Progenitor cell of endocrine pancreas (in vitro differentiated cells): Measurements from ENCODE around the gene MAST4. TPM values are rescaled to one million over a fixed set of nuclear protein-coding genes. Genes with fewer than 3 reads are reported as not detected.

Experiments
- DNase-seq: peaks from one replicate; pipeline ENCODE4 v3.0.0; 2021; ENCODE audit warnings: low spot score; ENCODE audit not compliant: unreplicated experiment
- H3K27ac Mint-ChIP-seq: 2 replicates; pipeline ENCODE4 v1.8.0; 2021; ENCODE audit warnings: mild to moderate bottlenecking, moderate library complexity, mixed read lengths
- H3K27me3 Mint-ChIP-seq: 2 replicates; pipeline ENCODE4 v1.8.0; 2021; ENCODE audit warnings: mixed read lengths
- H3K36me3 Mint-ChIP-seq: 2 replicates; pipeline ENCODE4 v1.8.0; 2022; ENCODE audit warnings: mixed read lengths; ENCODE audit not compliant: insufficient read depth
- H3K4me1 Mint-ChIP-seq: 2 replicates; pipeline ENCODE4 v1.8.0; 2021; ENCODE audit warnings: low read depth, mixed read lengths
- H3K4me3 Mint-ChIP-seq: 2 replicates; pipeline ENCODE4 v1.8.0; 2021; ENCODE audit warnings: low read depth, mild to moderate bottlenecking, moderate library complexity, mixed read lengths
- H3K9me3 Mint-ChIP-seq: 2 replicates; pipeline ENCODE4 v1.8.0; 2021; ENCODE audit warnings: low read depth, mixed read lengths
- total RNA-seq: library from RNA; stranded (reverse); gene quantifications from 2 replicates; pipeline ENCODE4 v1.2.1, GENCODE V29; 2021
- TF ChIP-seq, protein P1 (sequence below): fragments of 200-600 bp; sonication (generic); IDR thresholded peaks from one replicate; pipeline ENCODE4 v1.5.0; 2021; ENCODE audit warnings: antibody characterized with exemption, mild to moderate bottlenecking; ENCODE audit not compliant: unreplicated experiment

Gene MAST4
- total RNA-seq, 1 donor from 2014 or later = 45.3 TPM

DNA sequence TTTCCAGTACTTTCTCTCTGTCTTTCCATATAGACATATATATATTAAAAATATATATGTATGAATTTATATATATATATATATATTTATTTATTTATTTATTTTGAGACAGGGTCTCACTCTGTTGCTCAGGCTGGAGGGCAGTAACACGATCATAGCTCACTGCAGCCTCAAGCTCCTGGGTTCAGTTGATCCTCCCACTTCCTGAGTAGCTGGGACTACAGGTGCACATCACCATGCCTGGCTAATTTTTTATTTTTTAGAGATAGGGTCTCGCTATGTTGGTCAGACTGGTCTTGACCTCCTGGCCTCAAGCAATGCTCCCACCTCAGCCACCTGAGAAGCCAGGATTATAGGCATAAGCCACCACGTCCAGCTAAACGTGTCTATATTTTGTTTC lies 390.3 kb downstream of the MAST4 start:
- no peak overlapping the region for H3K27ac Mint-ChIP-seq
- H3K4me3 Mint-ChIP-seq = no peak overlapping the region
- no peaks in the 10 kb centered on the region for H3K9me3 Mint-ChIP-seq
- no peaks in the 10 kb centered on the region for H3K36me3 Mint-ChIP-seq
- DNase-seq = no peak
- H3K27me3 Mint-ChIP-seq = no peaks in the 10 kb centered on the region
- TF ChIP-seq, protein P1, sequence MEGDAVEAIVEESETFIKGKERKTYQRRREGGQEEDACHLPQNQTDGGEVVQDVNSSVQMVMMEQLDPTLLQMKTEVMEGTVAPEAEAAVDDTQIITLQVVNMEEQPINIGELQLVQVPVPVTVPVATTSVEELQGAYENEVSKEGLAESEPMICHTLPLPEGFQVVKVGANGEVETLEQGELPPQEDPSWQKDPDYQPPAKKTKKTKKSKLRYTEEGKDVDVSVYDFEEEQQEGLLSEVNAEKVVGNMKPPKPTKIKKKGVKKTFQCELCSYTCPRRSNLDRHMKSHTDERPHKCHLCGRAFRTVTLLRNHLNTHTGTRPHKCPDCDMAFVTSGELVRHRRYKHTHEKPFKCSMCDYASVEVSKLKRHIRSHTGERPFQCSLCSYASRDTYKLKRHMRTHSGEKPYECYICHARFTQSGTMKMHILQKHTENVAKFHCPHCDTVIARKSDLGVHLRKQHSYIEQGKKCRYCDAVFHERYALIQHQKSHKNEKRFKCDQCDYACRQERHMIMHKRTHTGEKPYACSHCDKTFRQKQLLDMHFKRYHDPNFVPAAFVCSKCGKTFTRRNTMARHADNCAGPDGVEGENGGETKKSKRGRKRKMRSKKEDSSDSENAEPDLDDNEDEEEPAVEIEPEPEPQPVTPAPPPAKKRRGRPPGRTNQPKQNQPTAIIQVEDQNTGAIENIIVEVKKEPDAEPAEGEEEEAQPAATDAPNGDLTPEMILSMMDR = no peak
- peaks cover 15% of the 10 kb centered on the region for H3K4me1 Mint-ChIP-seq

DNA sequence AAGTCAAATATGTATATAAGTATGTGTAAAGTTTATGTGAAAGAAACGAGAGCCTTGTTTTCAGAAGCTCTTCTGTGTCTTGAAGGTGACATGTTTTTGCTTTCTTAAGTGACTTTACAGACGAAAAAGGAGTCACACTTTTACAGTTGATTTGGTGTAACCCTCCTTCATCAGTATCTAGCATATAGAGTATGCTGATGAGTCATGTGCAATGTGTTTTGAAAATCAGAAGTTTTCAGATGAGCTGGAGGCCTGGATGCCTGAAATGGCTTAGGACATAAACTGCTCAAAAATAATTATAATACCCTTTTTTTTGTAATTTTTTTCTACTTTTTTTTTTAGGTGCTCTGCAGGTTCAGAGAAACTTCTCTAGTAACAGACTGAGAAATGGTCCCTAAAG lies 390.9 kb downstream of the MAST4 start:
- no peak overlapping the region for H3K27ac Mint-ChIP-seq
- H3K36me3 Mint-ChIP-seq = no peaks in the 10 kb centered on the region
- no peak for DNase-seq
- H3K27me3 Mint-ChIP-seq = no peaks in the 10 kb centered on the region
- H3K4me1 Mint-ChIP-seq = peaks cover 15% of the 10 kb centered on the region
- TF ChIP-seq, protein P1 = no peak
- no peaks in the 10 kb centered on the region for H3K9me3 Mint-ChIP-seq
- H3K4me3 Mint-ChIP-seq = no peak overlapping the region

DNA sequence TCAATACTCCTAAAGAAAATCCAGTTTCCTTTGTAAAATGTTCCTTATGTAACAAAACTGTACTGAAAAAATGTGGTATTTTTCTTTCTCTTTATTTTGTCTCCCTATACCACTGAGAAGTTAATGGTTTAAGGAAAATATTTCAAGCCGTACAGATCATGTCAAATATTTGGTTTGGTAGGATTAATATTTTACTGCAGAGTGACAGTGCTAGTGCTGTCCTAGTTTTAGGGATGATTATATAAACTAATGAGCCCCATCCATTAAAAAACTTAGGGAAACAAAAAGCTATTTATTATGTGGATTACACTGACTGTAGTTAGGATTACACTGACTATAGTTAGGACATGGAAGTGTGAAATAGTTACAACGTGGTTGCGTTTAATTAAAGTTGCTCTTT lies 391.3 kb downstream of the MAST4 start:
- DNase-seq = no peak
- Mint-ChIP-seq H3K36me3 (no peaks in the 10 kb centered on the region), H3K27ac (no peak overlapping the region), H3K27me3 (no peaks in the 10 kb centered on the region), H3K4me1 (peaks cover 15% of the 10 kb centered on the region), H3K9me3 (no peaks in the 10 kb centered on the region), H3K4me3 (no peak overlapping the region)
- TF ChIP-seq, protein P1 = no peak

DNA sequence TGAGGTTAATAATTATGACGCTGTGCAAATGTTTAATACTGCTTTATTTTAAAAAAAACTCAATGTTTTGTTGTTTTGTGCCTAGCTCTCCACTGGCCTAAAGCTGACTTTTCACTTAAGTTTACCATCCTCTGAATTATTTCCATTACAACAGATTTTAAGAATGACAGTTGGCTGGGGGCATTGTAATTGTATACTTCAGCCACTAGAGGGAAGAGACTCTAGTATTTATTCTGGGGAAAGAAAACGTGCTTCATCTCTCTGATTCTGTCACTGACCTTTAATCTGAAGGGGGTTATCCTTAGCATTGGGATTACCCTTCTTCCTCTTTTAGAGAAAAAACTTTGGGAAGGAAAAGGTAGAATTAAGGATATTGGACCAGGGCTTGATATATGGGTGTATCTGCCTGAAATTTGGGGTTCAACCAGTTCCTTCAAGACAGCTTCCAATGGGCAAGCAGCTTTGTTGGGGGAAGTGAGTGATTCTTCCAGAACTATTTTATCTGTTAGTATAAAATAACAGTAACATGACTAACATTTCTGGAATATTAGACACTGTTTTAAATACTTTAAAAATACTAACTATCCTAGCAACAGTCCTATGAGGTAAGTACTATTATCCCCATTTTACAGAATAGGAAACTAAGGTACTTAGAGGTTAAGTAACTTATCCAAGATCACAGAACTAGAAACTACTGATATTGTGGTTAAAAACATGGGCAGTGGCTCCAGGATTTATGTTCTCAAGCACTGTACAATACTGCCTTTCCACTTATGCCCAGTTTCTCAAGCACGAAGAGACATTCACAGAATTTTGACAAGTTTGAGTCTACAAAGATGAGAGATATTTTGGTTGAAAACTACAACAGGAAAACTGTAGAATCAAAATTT lies 392.0 kb downstream of the MAST4 start:
- Mint-ChIP-seq H3K9me3 (no peaks in the 10 kb centered on the region), H3K36me3 (no peaks in the 10 kb centered on the region), H3K4me3 (no peak overlapping the region), H3K27ac (no peak overlapping the region), H3K27me3 (no peaks in the 10 kb centered on the region), H3K4me1 (peaks cover 15% of the 10 kb centered on the region)
- TF ChIP-seq, protein P1 = peak; percentile 83
- no peak for DNase-seq

DNA sequence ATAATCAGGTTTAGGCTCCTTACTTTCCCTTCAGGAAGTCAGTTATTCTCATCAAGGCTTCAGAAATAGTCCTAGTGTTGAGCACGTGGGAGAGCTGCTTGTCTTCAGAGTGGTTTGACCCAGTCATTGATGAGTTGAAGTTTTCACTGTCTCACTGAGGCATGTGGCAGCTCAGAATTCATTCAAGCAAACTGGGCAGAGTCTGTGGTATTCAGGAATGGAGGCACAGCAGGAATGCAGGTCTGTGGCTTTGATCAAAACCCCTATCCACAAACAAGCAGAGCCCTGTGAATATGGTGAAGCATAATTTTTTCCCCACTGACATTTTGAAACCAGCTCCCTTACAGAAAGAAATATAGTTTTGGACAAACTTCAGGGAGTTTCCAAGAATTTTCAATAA lies 393.1 kb downstream of the MAST4 start:
- H3K4me3 Mint-ChIP-seq = no peak overlapping the region

More for the DNA sequence above, 393.1 kb downstream of the MAST4 start:
- Mint-ChIP-seq H3K36me3 (no peaks in the 10 kb centered on the region), H3K27ac (no peak overlapping the region), H3K27me3 (no peaks in the 10 kb centered on the region), H3K4me1 (peaks cover 21% of the 10 kb centered on the region), H3K9me3 (no peaks in the 10 kb centered on the region)
- TF ChIP-seq, protein P1 = no peak
- no peak for DNase-seq
